Endothelial cell of umbilical vein (primary cell): Measurements from ENCODE around the gene AKAP8L. TPM values are rescaled to one million over a fixed set of nuclear protein-coding genes. Genes with fewer than 3 reads are reported as not detected.

Experiments used
- BruUV-seq: library from RNA; stranded (reverse); fragments of 400-500 nt; replicated peaks from 2 replicates; lab custom pipeline; 2021; lab: Mats Ljungman, UMichigan
- CTCF ChIA-PET: fragments of 300-600, 350-600 bp; sonication (Branson Sonifier 250); formaldehyde crosslinking; loops from one replicate; lab custom pipeline; 2021; ENCODE audit warnings: antibody characterized with exemption, inconsistent platforms; lab: Charles Lee
- POLR2A ChIA-PET: fragments of 300-600, 350-600 bp; sonication (Branson Sonifier 250); formaldehyde crosslinking; loops from one replicate; lab custom pipeline; 2021; ENCODE audit warnings: antibody characterized with exemption, inconsistent platforms; lab: Charles Lee
- DNase-seq: peaks from one replicate; pipeline ENCODE4 v3.0.0-alpha.2; 2011; ENCODE audit warnings: low read depth, low spot score
- FAIRE-seq: peaks from 2 replicates; lab custom pipeline; 2011; peaks lifted over from hg19 to GRCh38; lab: Jason Lieb, UNC
- H2AFZ ChIP-seq: 2 replicates; pipeline ENCODE4 v1.6.0; 2012; ENCODE audit warnings: low read depth, low read length, control low read depth, inconsistent platforms
- H3K27ac ChIP-seq: 2 replicates; pipeline ENCODE4 v1.5.1; 2011; ENCODE audit warnings: low read depth, mild to moderate bottlenecking, control low read depth, low read length, moderate library complexity; ENCODE audit not compliant: insufficient read depth
- H3K27me3 ChIP-seq, 2 experiments: 2 replicates each; pipeline versions ENCODE4 v1.6.0 to v1.6.1; 2011; ENCODE audit warnings: low read length in 2 of 2, mixed read lengths in 1 of 2; ENCODE audit not compliant: control insufficient read depth in 2 of 2, insufficient read depth in 2 of 2
- H3K36me3 ChIP-seq, 2 experiments: 2 replicates in 1 of 2; 3 replicates in 1 of 2; pipeline ENCODE4 v1.5.1; 2011; ENCODE audit warnings: low read length in 2 of 2, mild to moderate bottlenecking in 1 of 2, moderate library complexity in 1 of 2; ENCODE audit not compliant: control insufficient read depth in 2 of 2, insufficient read depth in 2 of 2; ENCODE audit errors: extremely low read depth in 1 of 2
- H3K4me1 ChIP-seq: 3 replicates; pipeline ENCODE4 v1.5.1; 2011; ENCODE audit warnings: mild to moderate bottlenecking, low read length; ENCODE audit not compliant: control insufficient read depth, insufficient read depth; ENCODE audit errors: extremely low read depth
- H3K4me2 ChIP-seq: 2 replicates; pipeline ENCODE4 v1.6.1; 2011; ENCODE audit warnings: low read length, control low read depth, mixed read lengths; ENCODE audit not compliant: insufficient read depth
- H3K4me3 ChIP-seq, 3 experiments: fragments of 200-600 bp in 1 of 3; sonication (generic), shearing (Covaris generic) in 1 of 3; replicated peaks in 1 of 3; 2 replicates each; pipeline ENCODE4 v1.5.1; 2011 to 2016; ENCODE audit warnings: control low read depth in 3 of 3, low read length in 3 of 3, mild to moderate bottlenecking in 2 of 3, inconsistent platforms in 1 of 3, low read depth in 1 of 3, moderate library complexity in 1 of 3; ENCODE audit not compliant: insufficient read depth in 1 of 3
- H3K79me2 ChIP-seq: 2 replicates; pipeline ENCODE4 v1.6.0; 2012; ENCODE audit warnings: low read length, inconsistent platforms; ENCODE audit not compliant: control insufficient read depth, insufficient read depth
- H3K9ac ChIP-seq: replicated peaks from 2 replicates; pipeline ENCODE3; 2011; ENCODE audit warnings: low read length, control low read depth; ENCODE audit not compliant: insufficient read depth; ENCODE audit errors: extremely low read depth
- H3K9me1 ChIP-seq: replicated peaks from 3 replicates; pipeline ENCODE4 v1.6.0; 2011; ENCODE audit warnings: mild to moderate bottlenecking, low read length; ENCODE audit not compliant: control insufficient read depth, insufficient read depth; ENCODE audit errors: extremely low read depth
- H3K9me3 ChIP-seq: replicated peaks from 2 replicates; pipeline ENCODE4 v1.5.1; 2012; ENCODE audit warnings: low read length, inconsistent platforms; ENCODE audit not compliant: control insufficient read depth, insufficient read depth
- H4K20me1 ChIP-seq: replicated peaks from 2 replicates; pipeline ENCODE3; 2011; ENCODE audit warnings: mild to moderate bottlenecking, low read length; ENCODE audit not compliant: control insufficient read depth, insufficient read depth; ENCODE audit errors: extremely low read depth
- EZH2 ChIP-seq: IDR thresholded peaks from 2 replicates; pipeline ENCODE4 v1.6.1; 2012; ENCODE audit warnings: borderline replicate concordance, low read depth, mild to moderate bottlenecking, moderate library complexity, low read length, inconsistent platforms; ENCODE audit not compliant: severe bottlenecking
- FOS ChIP-seq: IDR thresholded peaks from 2 replicates; pipeline ENCODE4 v1.6.1; 2011; ENCODE audit warnings: mild to moderate bottlenecking, low read length, moderate library complexity, borderline replicate concordance; ENCODE audit not compliant: insufficient read depth
- GATA2 ChIP-seq: IDR thresholded peaks from 2 replicates; pipeline ENCODE4 v1.7.0; 2011; ENCODE audit warnings: low read depth, mild to moderate bottlenecking, moderate library complexity, mixed read lengths, low read length; ENCODE audit not compliant: insufficient read length, insufficient read depth
- JUN ChIP-seq: IDR thresholded peaks from 2 replicates; pipeline ENCODE4 v1.6.1; 2011; ENCODE audit warnings: borderline replicate concordance, low read depth; ENCODE audit not compliant: insufficient read length, insufficient read depth
- MYC ChIP-seq: IDR thresholded peaks from one replicate; pipeline ENCODE4 v1.6.1; 2011; ENCODE audit warnings: mild to moderate bottlenecking, low read depth, low read length
- POLR2A ChIP-seq: IDR thresholded peaks from 2 replicates; pipeline ENCODE4 v1.6.1; 2012; ENCODE audit warnings: low read depth, mild to moderate bottlenecking, control low read depth, low read length
- POLR2AphosphoS5 ChIP-seq: IDR thresholded peaks from 2 replicates; pipeline ENCODE4 v1.6.1; 2012; ENCODE audit warnings: low read depth, mild to moderate bottlenecking, control low read depth, low read length, moderate library complexity; ENCODE audit not compliant: insufficient read depth
- dilution Hi-C: fragments of 300-500 bp; cut with MboI; formaldehyde crosslinking; loops from one replicate; pipeline ENCODE4 v1.15.0; 2019; ENCODE audit warnings: low sequenced_read_pairs; ENCODE audit not compliant: extremely low pct_ligation_motif_present
- intact Hi-C: fragments of 100-400 bp; cut with micrococcal nuclease; formaldehyde crosslinking; loops from one replicate; pipeline ENCODE4 v1.10.0; 2022
- polyA plus RNA-seq, 4 experiments: library from polyadenylated mRNA; depleted of rRNA in 3 of 4; stranded (reverse) in 3 of 4; unstranded in 1 of 4; fragments of >200 nt; gene quantifications; 2 replicates each; pipeline versions ENCODE4 v1.2.1 to v1.2.3, GENCODE V29; 2011 to 2012; ENCODE audit warnings: missing spikeins in 1 of 4
- total RNA-seq: library from RNA; stranded (reverse); gene quantifications from 2 replicates; pipeline ENCODE4 v1.2.3, GENCODE V29; 2021
- TF ChIP-seq, protein P1 (sequence below): IDR thresholded peaks from 2 replicates; pipeline ENCODE4 v1.6.1; 2011; ENCODE audit not compliant: insufficient read depth, insufficient read length
- TF ChIP-seq, protein P2 (sequence below), 2 donors: IDR thresholded peaks; 1 replicate in 1 of 2; 2 replicates in 1 of 2; pipeline ENCODE4 v1.5.1; 2011; ENCODE audit warnings: low read length in 2 of 2, mild to moderate bottlenecking in 2 of 2, moderate library complexity in 2 of 2, control low read depth in 1 of 2, inconsistent platforms in 1 of 2, low read depth in 1 of 2; ENCODE audit not compliant: insufficient read depth in 1 of 2; ENCODE audit errors: extremely low read depth in 1 of 2

The AKAP8L gene
- total and polyA plus RNA-seq, 2 donors (not counting 3 experiments of a cell fraction or from before 2014, with no cell fraction given) = 63.9 to 99.6 TPM

DNA sequence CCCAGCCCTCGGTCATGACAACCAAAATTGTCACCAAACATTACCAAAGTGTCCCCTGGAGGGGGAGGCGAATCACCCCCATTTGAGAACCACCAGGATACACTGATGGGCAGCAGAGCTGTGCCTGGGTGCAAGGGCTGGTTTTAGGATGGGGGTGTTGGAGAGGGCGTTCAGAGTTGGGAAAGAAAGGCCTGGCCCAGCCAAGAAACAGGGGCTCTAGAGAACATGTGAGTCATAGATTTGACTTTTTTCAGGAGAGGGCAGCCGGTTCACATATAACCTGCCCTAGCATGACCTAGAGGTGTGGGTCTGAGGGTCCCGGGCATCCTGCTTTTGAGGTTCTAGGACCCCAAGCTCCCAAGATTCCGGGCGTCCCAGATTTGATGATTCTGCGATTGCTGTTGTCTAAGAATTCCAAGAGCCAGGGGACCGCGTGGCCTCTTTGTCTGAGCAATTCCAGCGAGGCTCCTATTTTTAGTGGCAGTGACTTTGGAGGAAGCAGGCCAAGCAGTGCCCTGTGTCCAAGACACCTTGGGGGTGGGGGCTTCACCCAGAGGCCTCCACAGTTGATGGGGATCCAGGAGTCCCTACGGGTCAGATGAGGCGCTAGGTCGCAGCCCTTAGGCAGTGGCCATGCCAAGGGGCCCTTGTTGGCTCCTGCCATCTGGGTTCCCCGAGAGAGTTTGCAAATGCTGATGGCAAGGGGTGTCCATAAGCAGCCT, 25.9 kb upstream of the AKAP8L start:
- no peak overlapping the region for H3K27ac ChIP-seq
- intact Hi-C loops = no loop called here
- H3K4me2 ChIP-seq = no peak overlapping the region
- H3K9me3 ChIP-seq = no peaks in the 10 kb centered on the region
- ChIA-PET CTCF (no interaction called here), POLR2A (no interaction called here)
- H3K27me3 ChIP-seq = no peaks in the 10 kb centered on the region
- no peaks in the 10 kb centered on the region for H3K36me3 ChIP-seq
- H3K4me3 ChIP-seq = no peak overlapping the region
- dilution Hi-C loops = no loop called here
- H3K9ac ChIP-seq = no peak overlapping the region
- no TSS peak for BruUV-seq
- H3K4me1 ChIP-seq = peaks cover 8% of the 10 kb centered on the region
- H3K9me1 ChIP-seq = no peaks in the 10 kb centered on the region
- no peak for TF ChIP-seq POLR2AphosphoS5
- TF ChIP-seq GATA2 = no peak
- TF ChIP-seq MYC = no peak
- TF ChIP-seq, protein P1, sequence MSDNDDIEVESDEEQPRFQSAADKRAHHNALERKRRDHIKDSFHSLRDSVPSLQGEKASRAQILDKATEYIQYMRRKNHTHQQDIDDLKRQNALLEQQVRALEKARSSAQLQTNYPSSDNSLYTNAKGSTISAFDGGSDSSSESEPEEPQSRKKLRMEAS = no peak
- no peak for TF ChIP-seq EZH2
- no peaks in the 10 kb centered on the region for H3K79me2 ChIP-seq
- DNase-seq = no peak
- no peak for FAIRE-seq
- no peak overlapping the region for H2AFZ ChIP-seq
- no peaks in the 10 kb centered on the region for H4K20me1 ChIP-seq

DNA sequence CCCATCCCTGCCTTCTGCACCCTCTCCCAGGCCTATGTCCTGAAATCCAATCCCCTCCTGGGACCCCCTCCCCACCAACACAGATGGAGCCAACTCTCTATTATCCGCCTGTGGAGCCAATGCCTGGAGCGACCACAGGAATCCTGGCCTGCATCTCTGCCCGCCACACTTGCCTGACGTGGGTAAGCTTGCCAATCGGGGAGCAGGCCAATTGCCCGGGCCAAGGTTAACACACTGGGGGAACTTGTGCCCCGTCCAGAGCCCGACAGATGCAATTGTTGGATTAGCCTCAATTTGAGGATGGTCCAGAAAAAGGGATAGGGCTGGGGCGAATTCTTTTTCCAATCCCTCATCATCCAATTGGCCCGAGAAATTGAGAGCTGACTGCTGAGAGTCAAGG, 25.1 kb upstream of the AKAP8L start:
- Histone ChIP-seq H2AFZ (no peak overlapping the region), H3K79me2 (no peaks in the 10 kb centered on the region), H3K36me3 (no peaks in the 10 kb centered on the region), H3K4me2 (no peak overlapping the region), H4K20me1 (no peaks in the 10 kb centered on the region), H3K9me1 (no peaks in the 10 kb centered on the region), H3K9me3 (no peaks in the 10 kb centered on the region), H3K27me3 (no peaks in the 10 kb centered on the region), H3K27ac (no peak overlapping the region), H3K9ac (no peak overlapping the region), H3K4me1 (peaks cover 3% of the 10 kb centered on the region), H3K4me3 (no peak overlapping the region)
- no TSS peak for BruUV-seq
- CTCF ChIA-PET = no interaction called here
- no peak for DNase-seq
- POLR2A ChIA-PET = no interaction called here
- intact Hi-C loops = no loop called here
- dilution Hi-C loops = no loop called here
- TF ChIP-seq POLR2AphosphoS5 = no peak
- no peak for TF ChIP-seq JUN
- TF ChIP-seq MYC = no peak
- TF ChIP-seq, protein P2, sequence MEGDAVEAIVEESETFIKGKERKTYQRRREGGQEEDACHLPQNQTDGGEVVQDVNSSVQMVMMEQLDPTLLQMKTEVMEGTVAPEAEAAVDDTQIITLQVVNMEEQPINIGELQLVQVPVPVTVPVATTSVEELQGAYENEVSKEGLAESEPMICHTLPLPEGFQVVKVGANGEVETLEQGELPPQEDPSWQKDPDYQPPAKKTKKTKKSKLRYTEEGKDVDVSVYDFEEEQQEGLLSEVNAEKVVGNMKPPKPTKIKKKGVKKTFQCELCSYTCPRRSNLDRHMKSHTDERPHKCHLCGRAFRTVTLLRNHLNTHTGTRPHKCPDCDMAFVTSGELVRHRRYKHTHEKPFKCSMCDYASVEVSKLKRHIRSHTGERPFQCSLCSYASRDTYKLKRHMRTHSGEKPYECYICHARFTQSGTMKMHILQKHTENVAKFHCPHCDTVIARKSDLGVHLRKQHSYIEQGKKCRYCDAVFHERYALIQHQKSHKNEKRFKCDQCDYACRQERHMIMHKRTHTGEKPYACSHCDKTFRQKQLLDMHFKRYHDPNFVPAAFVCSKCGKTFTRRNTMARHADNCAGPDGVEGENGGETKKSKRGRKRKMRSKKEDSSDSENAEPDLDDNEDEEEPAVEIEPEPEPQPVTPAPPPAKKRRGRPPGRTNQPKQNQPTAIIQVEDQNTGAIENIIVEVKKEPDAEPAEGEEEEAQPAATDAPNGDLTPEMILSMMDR (IDR thresholded peaks at IDR 0.05; ENCODE audit: extremely low read depth in 1 of 2, insufficient read depth in 1 of 2, low read depth in 1 of 2, low read length in 2 of 2) = no peak
- TF ChIP-seq GATA2 = no peak
- no peak for TF ChIP-seq FOS
- no peak for TF ChIP-seq POLR2A
- TF ChIP-seq, protein P1 = no peak
- no peak for TF ChIP-seq EZH2
- no peak for FAIRE-seq
